ENCODE results near the gene SLC35B2. TPM values are rescaled to one million over a fixed set of nuclear protein-coding genes. Genes with fewer than 3 reads are reported as not detected.

SLC35B2 gene
- total and polyA plus RNA-seq, 9 of the 15 experiments (the other 6 are each of a cell fraction or from before 2014, with no cell fraction given), result 14.5 to 59.1 (median 47.1) TPM

DNA sequence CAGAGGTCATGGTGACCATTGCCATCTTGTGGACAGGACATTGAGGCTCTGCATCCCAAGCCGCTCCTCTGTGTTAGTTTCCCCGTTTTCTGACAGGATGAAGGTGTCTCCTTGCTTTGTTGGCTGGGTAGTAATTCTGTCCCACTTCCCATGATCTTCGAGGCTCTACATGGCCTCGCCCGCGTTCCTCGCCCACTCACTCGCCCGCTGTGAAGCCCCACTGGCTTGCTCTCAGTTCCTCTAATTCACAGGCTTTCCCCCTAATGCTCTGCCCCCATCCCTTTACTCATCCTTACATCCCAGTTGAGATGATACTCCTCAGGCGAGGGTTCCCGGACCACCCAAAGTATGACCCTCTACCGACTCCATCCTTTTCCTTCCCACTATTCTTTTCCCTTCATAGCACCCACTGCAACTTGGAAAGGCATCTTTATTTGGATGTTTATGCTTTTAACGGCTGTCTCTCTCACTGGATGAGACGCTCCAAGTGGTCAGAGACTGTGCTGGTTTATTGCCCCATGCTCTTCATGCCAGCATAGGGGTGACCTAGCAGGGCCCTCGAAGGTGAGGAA, 511 bp upstream of the SLC35B2 start (continued):
- TF ChIP-seq, protein P1, sequence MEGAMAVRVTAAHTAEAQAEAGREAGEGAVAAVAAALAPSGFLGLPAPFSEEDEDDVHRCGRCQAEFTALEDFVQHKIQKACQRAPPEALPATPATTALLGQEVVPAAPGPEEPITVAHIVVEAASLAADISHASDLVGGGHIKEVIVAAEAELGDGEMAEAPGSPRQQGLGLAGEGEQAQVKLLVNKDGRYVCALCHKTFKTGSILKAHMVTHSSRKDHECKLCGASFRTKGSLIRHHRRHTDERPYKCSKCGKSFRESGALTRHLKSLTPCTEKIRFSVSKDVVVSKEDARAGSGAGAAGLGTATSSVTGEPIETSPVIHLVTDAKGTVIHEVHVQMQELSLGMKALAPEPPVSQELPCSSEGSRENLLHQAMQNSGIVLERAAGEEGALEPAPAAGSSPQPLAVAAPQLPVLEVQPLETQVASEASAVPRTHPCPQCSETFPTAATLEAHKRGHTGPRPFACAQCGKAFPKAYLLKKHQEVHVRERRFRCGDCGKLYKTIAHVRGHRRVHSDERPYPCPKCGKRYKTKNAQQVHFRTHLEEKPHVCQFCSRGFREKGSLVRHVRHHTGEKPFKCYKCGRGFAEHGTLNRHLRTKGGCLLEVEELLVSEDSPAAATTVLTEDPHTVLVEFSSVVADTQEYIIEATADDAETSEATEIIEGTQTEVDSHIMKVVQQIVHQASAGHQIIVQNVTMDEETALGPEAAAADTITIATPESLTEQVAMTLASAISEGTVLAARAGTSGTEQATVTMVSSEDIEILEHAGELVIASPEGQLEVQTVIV (CRISPR knock-in tag; IDR thresholded peaks at IDR 0.05; ENCODE audit: borderline replicate concordance), result no peak; the same call in 1 of the 2 replicates
- no peak for TF ChIP-seq SLC30A9 (CRISPR knock-in tag; IDR thresholded peaks at IDR 0.05)
- TF ChIP-seq RBM34 (IDR thresholded peaks at IDR 0.05; ENCODE audit: borderline replicate concordance, insufficient read depth, low read length), result no peak
- no peak for TF ChIP-seq IFI16 (CRISPR knock-in tag; IDR thresholded peaks at IDR 0.05)
- TF ChIP-seq, protein P2, sequence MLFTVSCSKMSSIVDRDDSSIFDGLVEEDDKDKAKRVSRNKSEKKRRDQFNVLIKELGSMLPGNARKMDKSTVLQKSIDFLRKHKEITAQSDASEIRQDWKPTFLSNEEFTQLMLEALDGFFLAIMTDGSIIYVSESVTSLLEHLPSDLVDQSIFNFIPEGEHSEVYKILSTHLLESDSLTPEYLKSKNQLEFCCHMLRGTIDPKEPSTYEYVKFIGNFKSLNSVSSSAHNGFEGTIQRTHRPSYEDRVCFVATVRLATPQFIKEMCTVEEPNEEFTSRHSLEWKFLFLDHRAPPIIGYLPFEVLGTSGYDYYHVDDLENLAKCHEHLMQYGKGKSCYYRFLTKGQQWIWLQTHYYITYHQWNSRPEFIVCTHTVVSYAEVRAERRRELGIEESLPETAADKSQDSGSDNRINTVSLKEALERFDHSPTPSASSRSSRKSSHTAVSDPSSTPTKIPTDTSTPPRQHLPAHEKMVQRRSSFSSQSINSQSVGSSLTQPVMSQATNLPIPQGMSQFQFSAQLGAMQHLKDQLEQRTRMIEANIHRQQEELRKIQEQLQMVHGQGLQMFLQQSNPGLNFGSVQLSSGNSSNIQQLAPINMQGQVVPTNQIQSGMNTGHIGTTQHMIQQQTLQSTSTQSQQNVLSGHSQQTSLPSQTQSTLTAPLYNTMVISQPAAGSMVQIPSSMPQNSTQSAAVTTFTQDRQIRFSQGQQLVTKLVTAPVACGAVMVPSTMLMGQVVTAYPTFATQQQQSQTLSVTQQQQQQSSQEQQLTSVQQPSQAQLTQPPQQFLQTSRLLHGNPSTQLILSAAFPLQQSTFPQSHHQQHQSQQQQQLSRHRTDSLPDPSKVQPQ (CRISPR knock-in tag; IDR thresholded peaks at IDR 0.05; ENCODE audit: borderline replicate concordance), result no peak
- TF ChIP-seq DEAF1 (CRISPR knock-in tag; IDR thresholded peaks at IDR 0.05), result no peak
- TF ChIP-seq ELF4 (CRISPR knock-in tag; IDR thresholded peaks at IDR 0.05), result 0 out of 2 replicates have a peak, but pooled peaks have one; percentile 66
- TF ChIP-seq ZNF3 (CRISPR knock-in tag; IDR thresholded peaks at IDR 0.05), result no peak
- TF ChIP-seq, protein P3, sequence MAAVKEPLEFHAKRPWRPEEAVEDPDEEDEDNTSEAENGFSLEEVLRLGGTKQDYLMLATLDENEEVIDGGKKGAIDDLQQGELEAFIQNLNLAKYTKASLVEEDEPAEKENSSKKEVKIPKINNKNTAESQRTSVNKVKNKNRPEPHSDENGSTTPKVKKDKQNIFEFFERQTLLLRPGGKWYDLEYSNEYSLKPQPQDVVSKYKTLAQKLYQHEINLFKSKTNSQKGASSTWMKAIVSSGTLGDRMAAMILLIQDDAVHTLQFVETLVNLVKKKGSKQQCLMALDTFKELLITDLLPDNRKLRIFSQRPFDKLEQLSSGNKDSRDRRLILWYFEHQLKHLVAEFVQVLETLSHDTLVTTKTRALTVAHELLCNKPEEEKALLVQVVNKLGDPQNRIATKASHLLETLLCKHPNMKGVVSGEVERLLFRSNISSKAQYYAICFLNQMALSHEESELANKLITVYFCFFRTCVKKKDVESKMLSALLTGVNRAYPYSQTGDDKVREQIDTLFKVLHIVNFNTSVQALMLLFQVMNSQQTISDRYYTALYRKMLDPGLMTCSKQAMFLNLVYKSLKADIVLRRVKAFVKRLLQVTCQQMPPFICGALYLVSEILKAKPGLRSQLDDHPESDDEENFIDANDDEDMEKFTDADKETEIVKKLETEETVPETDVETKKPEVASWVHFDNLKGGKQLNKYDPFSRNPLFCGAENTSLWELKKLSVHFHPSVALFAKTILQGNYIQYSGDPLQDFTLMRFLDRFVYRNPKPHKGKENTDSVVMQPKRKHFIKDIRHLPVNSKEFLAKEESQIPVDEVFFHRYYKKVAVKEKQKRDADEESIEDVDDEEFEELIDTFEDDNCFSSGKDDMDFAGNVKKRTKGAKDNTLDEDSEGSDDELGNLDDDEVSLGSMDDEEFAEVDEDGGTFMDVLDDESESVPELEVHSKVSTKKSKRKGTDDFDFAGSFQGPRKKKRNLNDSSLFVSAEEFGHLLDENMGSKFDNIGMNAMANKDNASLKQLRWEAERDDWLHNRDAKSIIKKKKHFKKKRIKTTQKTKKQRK (IDR thresholded peaks at IDR 0.05; ENCODE audit: borderline replicate concordance, low read depth, low read length), result no peak
- no peak for TF ChIP-seq NFE2L1 (tag; IDR thresholded peaks at IDR 0.05; ENCODE audit: borderline replicate concordance, low read depth)
- peak; percentile 86 for TF ChIP-seq EGR1 (conservative IDR thresholded peaks at IDR 0.05)
- TF ChIP-seq EP300 (IDR thresholded peaks at IDR 0.05; ENCODE audit: low read length), result no peak
- no peak for TF ChIP-seq MTA2 (IDR thresholded peaks at IDR 0.05; ENCODE audit: low read depth)
- no peak for TF ChIP-seq BDP1 (IDR thresholded peaks at IDR 0.05; ENCODE audit: insufficient read depth, insufficient read length)
- no peak for TF ChIP-seq NR4A1 (CRISPR knock-in tag; IDR thresholded peaks at IDR 0.05)
- TF ChIP-seq NR4A1 (tag; IDR thresholded peaks at IDR 0.05), result no peak
- TF ChIP-seq MYC (IDR thresholded peaks at IDR 0.05; ENCODE audit: low read depth, low read length), result no peak
- TF ChIP-seq MYC (CRISPR knock-in tag; IDR thresholded peaks at IDR 0.05; ENCODE audit: borderline replicate concordance, low read depth), result no peak
- TF ChIP-seq SNRNP70 (optimal IDR thresholded peaks at IDR 0.05; ENCODE audit: low read depth, low read length), result no peak

All from K562 (cell line).